Karpas-422 (cell line): ENCODE data around the gene C4A. TPM values are rescaled to one million over a fixed set of nuclear protein-coding genes. Genes with fewer than 3 reads are reported as not detected.
"Not testable (repeated sequence)": the region's sequence is repeated elsewhere in the genome, so short reads cannot be mapped to it uniquely, and the experiment has no call there.

Experiments used
- DNase-seq: peaks from one replicate; pipeline ENCODE4 v3.0.0-alpha.2; 2015
- H2AFZ ChIP-seq: fragments of 200-600 bp; sonication (generic); 2 replicates; pipeline ENCODE4 v1.6.1; 2014; ENCODE audit warnings: antibody characterized with exemption, low read length, mixed read lengths
- H3K27ac ChIP-seq: fragments of 200-600 bp; sonication (generic); 2 replicates; pipeline ENCODE4 v1.5.1; 2014; ENCODE audit warnings: mild to moderate bottlenecking, low read length, moderate library complexity
- H3K27me3 ChIP-seq: fragments of 200-600 bp; sonication (generic); 2 replicates; pipeline ENCODE4 v1.6.1; 2014; ENCODE audit warnings: low read length, mixed read lengths
- H3K36me3 ChIP-seq: fragments of 200-600 bp; sonication (generic); 2 replicates; pipeline ENCODE4 v1.6.1; 2014; ENCODE audit warnings: low read length, mixed read lengths; ENCODE audit not compliant: insufficient read depth
- H3K4me1 ChIP-seq: fragments of 200-600 bp; sonication (generic); 2 replicates; pipeline ENCODE4 v1.6.1; 2014; ENCODE audit warnings: mild to moderate bottlenecking, low read length, mixed read lengths
- H3K4me2 ChIP-seq: fragments of 200-600 bp; sonication (generic); 2 replicates; pipeline ENCODE4 v1.6.1; 2014; ENCODE audit warnings: low read length, low read depth, mild to moderate bottlenecking; ENCODE audit not compliant: poor library complexity, severe bottlenecking
- H3K4me3 ChIP-seq: fragments of 200-600 bp; sonication (generic); 2 replicates; pipeline ENCODE4 v1.5.1; 2014; ENCODE audit warnings: mild to moderate bottlenecking, antibody characterized with exemption, low read length, mixed read lengths
- H3K79me2 ChIP-seq: fragments of 200-600 bp; sonication (generic); 2 replicates; pipeline ENCODE4 v1.6.1; 2014; ENCODE audit warnings: mild to moderate bottlenecking, low read length, mixed read lengths
- H3K9ac ChIP-seq: fragments of 200-600 bp; sonication (generic); 2 replicates; pipeline ENCODE4 v1.6.0; 2014; ENCODE audit warnings: low read length
- H3K9me2 ChIP-seq: fragments of 200-600 bp; sonication (generic), shearing (Covaris generic); replicated peaks from 2 replicates; pipeline ENCODE4 v1.6.0; 2014; ENCODE audit warnings: mild to moderate bottlenecking, low read length, moderate library complexity; ENCODE audit not compliant: insufficient read depth
- H3K9me3 ChIP-seq: fragments of 300-700, 200-600 bp; sonication (generic); 2 replicates; pipeline ENCODE4 v1.6.1; 2014; ENCODE audit warnings: low read length, mixed read lengths
- H4K20me1 ChIP-seq: fragments of 200-600 bp; sonication (generic); 2 replicates; pipeline ENCODE4 v1.6.1; 2014; ENCODE audit warnings: mild to moderate bottlenecking, antibody characterized with exemption, low read length, low read depth; ENCODE audit not compliant: insufficient read depth
- small RNA-seq: library from RNA; depleted of rRNA; stranded (forward); fragments of <200 nt; gene quantifications from one replicate; pipeline ENCODE3, GENCODE V24; 2014
- total RNA-seq: library from RNA; depleted of rRNA; stranded (reverse); fragments of >200 nt; shearing (Covaris generic); gene quantifications from 2 replicates; pipeline ENCODE4 v1.2.3, GENCODE V29; 2014; ENCODE audit warnings: low replicate concordance; rRNA removed

The C4A gene
- total RNA-seq, 1 experiment from 2014 or later = 2.9 TPM

DNA sequence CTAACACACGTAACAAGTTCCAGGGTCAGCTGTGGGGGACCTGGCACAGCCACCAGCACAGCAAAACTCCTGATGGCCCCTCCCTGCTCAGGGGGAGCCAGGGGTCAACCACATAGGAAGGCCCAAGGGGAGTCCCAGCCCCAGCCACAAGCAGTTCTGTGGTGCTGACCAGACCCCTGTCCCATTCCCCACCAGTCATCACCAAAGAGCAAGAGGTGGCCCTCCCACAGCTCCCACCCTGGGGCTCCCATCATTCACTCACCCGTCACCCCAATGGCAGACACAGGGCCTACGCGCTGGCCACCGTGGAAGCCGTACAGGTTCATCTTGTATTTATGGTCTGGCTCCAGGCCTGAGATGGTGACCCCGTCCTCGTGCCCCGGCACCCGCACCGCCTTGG is 67.9 kb downstream of the C4A start:
- not testable (repeated sequence) for H3K9ac ChIP-seq, H3K27me3 ChIP-seq, H2AFZ ChIP-seq, H3K9me3 ChIP-seq, DNase-seq, H3K4me1 ChIP-seq, H3K79me2 ChIP-seq, H3K36me3 ChIP-seq, H3K4me2 ChIP-seq, H3K4me3 ChIP-seq, H3K27ac ChIP-seq, H4K20me1 ChIP-seq, H3K9me2 ChIP-seq

DNA sequence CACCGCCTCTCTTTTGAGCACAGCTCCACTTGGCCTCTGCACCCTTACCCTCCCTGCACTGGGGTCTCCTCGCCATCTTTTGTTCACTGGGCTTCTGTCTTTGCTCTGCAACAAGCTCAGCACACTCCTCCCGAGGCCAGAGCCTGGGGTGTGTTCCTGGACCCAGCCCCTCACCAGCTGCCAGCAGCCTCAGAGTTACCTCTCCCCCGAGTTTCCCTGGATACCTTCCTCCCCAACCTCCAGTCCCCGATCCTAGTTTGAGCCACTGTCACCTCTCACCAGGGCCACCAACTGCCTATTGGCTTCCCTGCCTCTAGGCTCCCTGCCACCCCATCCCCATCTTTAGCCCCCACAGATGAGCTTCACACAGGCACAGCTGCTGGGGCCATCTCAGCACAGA is 68.7 kb downstream of the C4A start:
- no peaks in the 10 kb centered on the region for H3K27me3 ChIP-seq
- DNase-seq = no peak
- H3K4me2 ChIP-seq = no peak overlapping the region
- no peaks in the 10 kb centered on the region for H3K9me3 ChIP-seq
- H3K9ac ChIP-seq = no peak overlapping the region
- H4K20me1 ChIP-seq = no peaks in the 10 kb centered on the region; the same call in 1 of the 2 replicates
- no peaks in the 10 kb centered on the region for H3K79me2 ChIP-seq
- H3K36me3 ChIP-seq = no peaks in the 10 kb centered on the region
- no peak overlapping the region for H3K4me3 ChIP-seq
- H3K27ac ChIP-seq = no peak overlapping the region
- no peaks in the 10 kb centered on the region for H3K9me2 ChIP-seq
- no peak overlapping the region for H2AFZ ChIP-seq
- no peaks in the 10 kb centered on the region for H3K4me1 ChIP-seq

Small RNAs within 50 kb of the gene (small RNA-seq; reads per million reads assigned to genes)
- gene AL645922.1 = not detected

Other genes starting within 250 kb of the C4A start
- 385 and 405 TPM in 2 replicates for gene CLIC1, start 245.5 kb upstream of the C4A start, total RNA-seq
- 30.5 and 58.4 TPM in 2 replicates for gene MSH5, start 242.1 kb upstream of the C4A start, total RNA-seq
- gene SAPCD1, start 219.4 kb upstream of the C4A start, total RNA-seq = 1.8 and 14.0 TPM in 2 replicates
- gene VWA7, start 204.7 kb upstream of the C4A start, total RNA-seq = 0.29 and 0.34 TPM in 2 replicates
- 38.0 and 43.0 TPM in 2 replicates for gene VARS1, start 186.3 kb upstream of the C4A start, total RNA-seq
- 44.9 and 57.4 TPM in 2 replicates for gene LSM2, start 175.1 kb upstream of the C4A start, total RNA-seq
- 0.72 TPM in 1 of 2 replicates, not detected in the other for gene HSPA1L, start 166.8 kb upstream of the C4A start, total RNA-seq
- 0.32 TPM in 1 of 2 replicates, not detected in the other for gene HSPA1A, start 166.5 kb upstream of the C4A start, total RNA-seq
- gene HSPA1B, start 154.3 kb upstream of the C4A start, total RNA-seq = 78.6 and 143 TPM in 2 replicates
- 23.7 and 38.7 TPM in 2 replicates for gene NEU1, start 119.2 kb upstream of the C4A start, total RNA-seq
- not detected in 2 replicates for gene SLC44A4, start 103.1 kb upstream of the C4A start, total RNA-seq
- 40.0 and 79.0 TPM in 2 replicates for gene EHMT2, start 84.4 kb upstream of the C4A start, total RNA-seq
- 13.3 and 26.3 TPM in 2 replicates for gene ZBTB12, start 80.0 kb upstream of the C4A start, total RNA-seq
- gene C2, start 54.3 kb upstream of the C4A start, total RNA-seq = not detected in 2 replicates
- 0.22 TPM in 1 of 2 replicates, not detected in the other for gene CFB, start 36.0 kb upstream of the C4A start, total RNA-seq
- 56.3 and 146 TPM in 2 replicates for gene NELFE, start 23.1 kb upstream of the C4A start, total RNA-seq
- gene SKIC2, start 22.9 kb upstream of the C4A start, total RNA-seq = 43.7 and 60.0 TPM in 2 replicates
- gene DXO, start 9.9 kb upstream of the C4A start, total RNA-seq = 20.8 and 25.0 TPM in 2 replicates
- gene C4B, start 32.7 kb downstream of the C4A start, total RNA-seq = 1.9 and 6.6 TPM in 2 replicates
- not detected in 2 replicates for gene CYP21A2, start 56.4 kb downstream of the C4A start, total RNA-seq
- 0.22 and 2.1 TPM in 2 replicates for gene TNXB, start 127.3 kb downstream of the C4A start, total RNA-seq
- gene ATF6B, start 146.2 kb downstream of the C4A start, total RNA-seq = 51.3 and 62.5 TPM in 2 replicates
- gene FKBPL, start 148.2 kb downstream of the C4A start, total RNA-seq = 7.0 and 12.4 TPM in 2 replicates
- gene PRRT1, start 169.9 kb downstream of the C4A start, total RNA-seq = 0.29 and 0.75 TPM in 2 replicates
- 14.4 and 27.9 TPM in 2 replicates for gene PPT2, start 172.1 kb downstream of the C4A start, total RNA-seq
- 3.7 and 4.9 TPM in 2 replicates for gene EGFL8, start 182.5 kb downstream of the C4A start, total RNA-seq
- gene AGPAT1, start 194.0 kb downstream of the C4A start, total RNA-seq = 54.8 and 74.5 TPM in 2 replicates
- 73.5 and 78.5 TPM in 2 replicates for gene RNF5, start 196.3 kb downstream of the C4A start, total RNA-seq
- gene AGER, start 202.2 kb downstream of the C4A start, total RNA-seq = 9.0 and 9.2 TPM in 2 replicates
- gene PBX2, start 208.1 kb downstream of the C4A start, total RNA-seq = 51.7 and 84.0 TPM in 2 replicates
- gene GPSM3, start 210.6 kb downstream of the C4A start, total RNA-seq = 66.5 and 85.9 TPM in 2 replicates
- gene NOTCH4, start 242.0 kb downstream of the C4A start, total RNA-seq = 1.5 and 5.2 TPM in 2 replicates